ENCODE data around the gene SAMSN1. TPM values are rescaled to one million over a fixed set of nuclear protein-coding genes. Genes with fewer than 3 reads are reported as not detected.

The SAMSN1 gene
- total and polyA plus RNA-seq, 9 of the 15 experiments (the other 6 are each of a cell fraction or from before 2014, with no cell fraction given) = 101 to 223 (median 159) TPM

DNA sequence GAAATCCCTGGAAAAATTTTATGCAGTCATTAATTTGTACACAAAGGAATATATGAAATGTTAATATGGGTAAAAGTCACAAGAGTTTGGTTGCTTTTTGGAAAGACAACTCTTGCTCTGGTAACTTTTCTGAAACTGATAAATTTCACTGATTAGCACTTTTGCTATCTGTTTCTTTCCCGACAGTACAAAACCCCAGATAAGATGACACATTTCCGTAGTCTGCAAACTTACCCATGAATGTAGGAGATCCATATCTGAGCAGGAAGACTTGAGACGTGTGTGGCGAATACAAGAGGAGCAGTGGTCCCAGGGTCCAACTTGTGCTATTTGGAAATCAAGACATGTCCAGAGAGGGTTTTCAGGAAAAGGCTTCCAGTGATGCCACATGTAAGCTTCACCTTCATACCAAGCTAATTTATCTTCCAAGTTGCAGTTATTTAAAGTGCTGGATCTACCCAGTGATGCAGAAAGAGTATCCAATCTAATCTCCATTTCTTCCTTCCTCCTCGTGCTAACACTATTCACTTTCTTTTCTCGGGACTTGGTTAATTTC, 35.9 kb upstream of the SAMSN1 start (continued):
- TF ChIP-seq SMAD2 (IDR thresholded peaks at IDR 0.05; ENCODE audit: low read depth, low read length) (no peak), ZFP36 (IDR thresholded peaks at IDR 0.05; ENCODE audit: low read depth, low read length, partially characterized antibody) (no peak), ATF7 (IDR thresholded peaks at IDR 0.05) (peak; percentile 67), SUPT5H (IDR thresholded peaks at IDR 0.05) (peak; percentile 44; the same call in 1 of the 2 replicates), CEBPG (CRISPR knock-in tag; IDR thresholded peaks at IDR 0.05) (no peak), CEBPG (tag; conservative IDR thresholded peaks at IDR 0.05 in 1 of 2, IDR thresholded peaks at IDR 0.05 in 1 of 2) (no peak), TCFL5 (CRISPR knock-in tag; conservative IDR thresholded peaks at IDR 0.05) (no peak), NCOA6 (IDR thresholded peaks at IDR 0.05) (no peak), POU5F1 (IDR thresholded peaks at IDR 0.05; ENCODE audit: borderline replicate concordance, low read depth, low read length, partially characterized antibody) (no peak), EP300 (IDR thresholded peaks at IDR 0.05; ENCODE audit: low read length) (peak; percentile 95), CHCHD3 (CRISPR knock-in tag; IDR thresholded peaks at IDR 0.05) (no peak), NFATC3 (IDR thresholded peaks at IDR 0.05) (no peak; the same call in 1 of the 2 replicates), DIDO1 (tag; IDR thresholded peaks at IDR 0.05; ENCODE audit: low read depth) (no peak), ZNF75A (CRISPR knock-in tag; IDR thresholded peaks at IDR 0.05) (no peak)
- TF ChIP-seq, protein P1, sequence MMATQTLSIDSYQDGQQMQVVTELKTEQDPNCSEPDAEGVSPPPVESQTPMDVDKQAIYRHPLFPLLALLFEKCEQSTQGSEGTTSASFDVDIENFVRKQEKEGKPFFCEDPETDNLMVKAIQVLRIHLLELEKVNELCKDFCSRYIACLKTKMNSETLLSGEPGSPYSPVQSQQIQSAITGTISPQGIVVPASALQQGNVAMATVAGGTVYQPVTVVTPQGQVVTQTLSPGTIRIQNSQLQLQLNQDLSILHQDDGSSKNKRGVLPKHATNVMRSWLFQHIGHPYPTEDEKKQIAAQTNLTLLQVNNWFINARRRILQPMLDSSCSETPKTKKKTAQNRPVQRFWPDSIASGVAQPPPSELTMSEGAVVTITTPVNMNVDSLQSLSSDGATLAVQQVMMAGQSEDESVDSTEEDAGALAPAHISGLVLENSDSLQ (IDR thresholded peaks at IDR 0.05) = peak; percentile 27; the same call in 1 of the 2 replicates
- TF ChIP-seq, protein P2, sequence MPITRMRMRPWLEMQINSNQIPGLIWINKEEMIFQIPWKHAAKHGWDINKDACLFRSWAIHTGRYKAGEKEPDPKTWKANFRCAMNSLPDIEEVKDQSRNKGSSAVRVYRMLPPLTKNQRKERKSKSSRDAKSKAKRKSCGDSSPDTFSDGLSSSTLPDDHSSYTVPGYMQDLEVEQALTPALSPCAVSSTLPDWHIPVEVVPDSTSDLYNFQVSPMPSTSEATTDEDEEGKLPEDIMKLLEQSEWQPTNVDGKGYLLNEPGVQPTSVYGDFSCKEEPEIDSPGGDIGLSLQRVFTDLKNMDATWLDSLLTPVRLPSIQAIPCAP (CRISPR knock-in tag; IDR thresholded peaks at IDR 0.05; ENCODE audit: borderline replicate concordance) = no peak
- TF ChIP-seq, protein P3, sequence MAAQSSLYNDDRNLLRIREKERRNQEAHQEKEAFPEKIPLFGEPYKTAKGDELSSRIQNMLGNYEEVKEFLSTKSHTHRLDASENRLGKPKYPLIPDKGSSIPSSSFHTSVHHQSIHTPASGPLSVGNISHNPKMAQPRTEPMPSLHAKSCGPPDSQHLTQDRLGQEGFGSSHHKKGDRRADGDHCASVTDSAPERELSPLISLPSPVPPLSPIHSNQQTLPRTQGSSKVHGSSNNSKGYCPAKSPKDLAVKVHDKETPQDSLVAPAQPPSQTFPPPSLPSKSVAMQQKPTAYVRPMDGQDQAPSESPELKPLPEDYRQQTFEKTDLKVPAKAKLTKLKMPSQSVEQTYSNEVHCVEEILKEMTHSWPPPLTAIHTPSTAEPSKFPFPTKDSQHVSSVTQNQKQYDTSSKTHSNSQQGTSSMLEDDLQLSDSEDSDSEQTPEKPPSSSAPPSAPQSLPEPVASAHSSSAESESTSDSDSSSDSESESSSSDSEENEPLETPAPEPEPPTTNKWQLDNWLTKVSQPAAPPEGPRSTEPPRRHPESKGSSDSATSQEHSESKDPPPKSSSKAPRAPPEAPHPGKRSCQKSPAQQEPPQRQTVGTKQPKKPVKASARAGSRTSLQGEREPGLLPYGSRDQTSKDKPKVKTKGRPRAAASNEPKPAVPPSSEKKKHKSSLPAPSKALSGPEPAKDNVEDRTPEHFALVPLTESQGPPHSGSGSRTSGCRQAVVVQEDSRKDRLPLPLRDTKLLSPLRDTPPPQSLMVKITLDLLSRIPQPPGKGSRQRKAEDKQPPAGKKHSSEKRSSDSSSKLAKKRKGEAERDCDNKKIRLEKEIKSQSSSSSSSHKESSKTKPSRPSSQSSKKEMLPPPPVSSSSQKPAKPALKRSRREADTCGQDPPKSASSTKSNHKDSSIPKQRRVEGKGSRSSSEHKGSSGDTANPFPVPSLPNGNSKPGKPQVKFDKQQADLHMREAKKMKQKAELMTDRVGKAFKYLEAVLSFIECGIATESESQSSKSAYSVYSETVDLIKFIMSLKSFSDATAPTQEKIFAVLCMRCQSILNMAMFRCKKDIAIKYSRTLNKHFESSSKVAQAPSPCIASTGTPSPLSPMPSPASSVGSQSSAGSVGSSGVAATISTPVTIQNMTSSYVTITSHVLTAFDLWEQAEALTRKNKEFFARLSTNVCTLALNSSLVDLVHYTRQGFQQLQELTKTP (IDR thresholded peaks at IDR 0.05; ENCODE audit: low read depth in 1 of 2, partially characterized antibody in 2 of 2) = peak; percentile 80 to 86
- TF ChIP-seq, protein P4, sequence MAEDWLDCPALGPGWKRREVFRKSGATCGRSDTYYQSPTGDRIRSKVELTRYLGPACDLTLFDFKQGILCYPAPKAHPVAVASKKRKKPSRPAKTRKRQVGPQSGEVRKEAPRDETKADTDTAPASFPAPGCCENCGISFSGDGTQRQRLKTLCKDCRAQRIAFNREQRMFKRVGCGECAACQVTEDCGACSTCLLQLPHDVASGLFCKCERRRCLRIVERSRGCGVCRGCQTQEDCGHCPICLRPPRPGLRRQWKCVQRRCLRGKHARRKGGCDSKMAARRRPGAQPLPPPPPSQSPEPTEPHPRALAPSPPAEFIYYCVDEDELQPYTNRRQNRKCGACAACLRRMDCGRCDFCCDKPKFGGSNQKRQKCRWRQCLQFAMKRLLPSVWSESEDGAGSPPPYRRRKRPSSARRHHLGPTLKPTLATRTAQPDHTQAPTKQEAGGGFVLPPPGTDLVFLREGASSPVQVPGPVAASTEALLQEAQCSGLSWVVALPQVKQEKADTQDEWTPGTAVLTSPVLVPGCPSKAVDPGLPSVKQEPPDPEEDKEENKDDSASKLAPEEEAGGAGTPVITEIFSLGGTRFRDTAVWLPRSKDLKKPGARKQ (CRISPR knock-in tag; IDR thresholded peaks at IDR 0.05) = no peak
- TF ChIP-seq, protein P5, sequence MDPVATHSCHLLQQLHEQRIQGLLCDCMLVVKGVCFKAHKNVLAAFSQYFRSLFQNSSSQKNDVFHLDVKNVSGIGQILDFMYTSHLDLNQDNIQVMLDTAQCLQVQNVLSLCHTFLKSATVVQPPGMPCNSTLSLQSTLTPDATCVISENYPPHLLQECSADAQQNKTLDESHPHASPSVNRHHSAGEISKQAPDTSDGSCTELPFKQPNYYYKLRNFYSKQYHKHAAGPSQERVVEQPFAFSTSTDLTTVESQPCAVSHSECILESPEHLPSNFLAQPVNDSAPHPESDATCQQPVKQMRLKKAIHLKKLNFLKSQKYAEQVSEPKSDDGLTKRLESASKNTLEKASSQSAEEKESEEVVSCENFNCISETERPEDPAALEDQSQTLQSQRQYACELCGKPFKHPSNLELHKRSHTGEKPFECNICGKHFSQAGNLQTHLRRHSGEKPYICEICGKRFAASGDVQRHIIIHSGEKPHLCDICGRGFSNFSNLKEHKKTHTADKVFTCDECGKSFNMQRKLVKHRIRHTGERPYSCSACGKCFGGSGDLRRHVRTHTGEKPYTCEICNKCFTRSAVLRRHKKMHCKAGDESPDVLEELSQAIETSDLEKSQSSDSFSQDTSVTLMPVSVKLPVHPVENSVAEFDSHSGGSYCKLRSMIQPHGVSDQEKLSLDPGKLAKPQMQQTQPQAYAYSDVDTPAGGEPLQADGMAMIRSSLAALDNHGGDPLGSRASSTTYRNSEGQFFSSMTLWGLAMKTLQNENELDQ (CRISPR knock-in tag; IDR thresholded peaks at IDR 0.05; ENCODE audit: borderline replicate concordance) = no peak

Measured in K562 (cell line).